Gastrocnemius medialis (tissue), 4 donors: ENCODE measurements around the gene SLC1A7.

Experiments
- POLR2A ChIP-seq, 2 donors: fragments of 450-650 bp; IDR thresholded peaks; one replicate each; pipeline ENCODE4 v1.6.1; 2017; ENCODE audit warnings: antibody characterized with exemption in 2 of 2, mild to moderate bottlenecking in 2 of 2, moderate library complexity in 2 of 2
- TF ChIP-seq, protein P1 (sequence below), 5 experiments: fragments of 450-650 bp in 3 of 5; fragments of 200-600 bp in 2 of 5; sonication (generic) in 2 of 5; IDR thresholded peaks in 4 of 5; conservative IDR thresholded peaks in 1 of 5; 1 replicate in 4 of 5; 2 replicates in 1 of 5; pipeline ENCODE4 v1.5.1; 2016 to 2019; ENCODE audit warnings: antibody characterized with exemption in 5 of 5, mild to moderate bottlenecking in 3 of 5, moderate library complexity in 3 of 5

- TF ChIP-seq, protein P1, sequence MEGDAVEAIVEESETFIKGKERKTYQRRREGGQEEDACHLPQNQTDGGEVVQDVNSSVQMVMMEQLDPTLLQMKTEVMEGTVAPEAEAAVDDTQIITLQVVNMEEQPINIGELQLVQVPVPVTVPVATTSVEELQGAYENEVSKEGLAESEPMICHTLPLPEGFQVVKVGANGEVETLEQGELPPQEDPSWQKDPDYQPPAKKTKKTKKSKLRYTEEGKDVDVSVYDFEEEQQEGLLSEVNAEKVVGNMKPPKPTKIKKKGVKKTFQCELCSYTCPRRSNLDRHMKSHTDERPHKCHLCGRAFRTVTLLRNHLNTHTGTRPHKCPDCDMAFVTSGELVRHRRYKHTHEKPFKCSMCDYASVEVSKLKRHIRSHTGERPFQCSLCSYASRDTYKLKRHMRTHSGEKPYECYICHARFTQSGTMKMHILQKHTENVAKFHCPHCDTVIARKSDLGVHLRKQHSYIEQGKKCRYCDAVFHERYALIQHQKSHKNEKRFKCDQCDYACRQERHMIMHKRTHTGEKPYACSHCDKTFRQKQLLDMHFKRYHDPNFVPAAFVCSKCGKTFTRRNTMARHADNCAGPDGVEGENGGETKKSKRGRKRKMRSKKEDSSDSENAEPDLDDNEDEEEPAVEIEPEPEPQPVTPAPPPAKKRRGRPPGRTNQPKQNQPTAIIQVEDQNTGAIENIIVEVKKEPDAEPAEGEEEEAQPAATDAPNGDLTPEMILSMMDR (IDR thresholded peaks at IDR 0.05 in 4 of 5, conservative IDR thresholded peaks at IDR 0.05 in 1 of 5): no peak
- TF ChIP-seq POLR2A (IDR thresholded peaks at IDR 0.05): no peak
Measured at GRCh38 chr1:53078333-53079101, 63.9 kb downstream of the SLC1A7 start.
